HG02678 (cell line): ENCODE results near the gene ACSL3.
"Not testable (repeated sequence)": the region's sequence is repeated elsewhere in the genome, so short reads cannot be mapped to it uniquely, and the experiment has no call there.

ENCODE experiments used
- ATAC-seq: cut with Tn5 transposase; IDR thresholded peaks from one replicate; pipeline ENCODE4 v1.9.1; 2021; ENCODE audit warnings: mild to moderate bottlenecking, moderate library complexity; ENCODE audit not compliant: unreplicated experiment

Gene ACSL3

GRCh38 chr2:222968550-222969155 lies 107.8 kb downstream of the ACSL3 start:
- no peak for ATAC-seq

- no peak for ATAC-seq
Observed at GRCh38 chr2:222969491-222969890, 108.7 kb downstream of the ACSL3 start.

- ATAC-seq = no peak
Observed at GRCh38 chr2:222972420-222972819, 111.6 kb downstream of the ACSL3 start.

- no peak for ATAC-seq
Observed at GRCh38 chr2:222973237-222973636, 112.4 kb downstream of the ACSL3 start.

- ATAC-seq = no peak
Observed at GRCh38 chr2:222973733-222974132, 112.9 kb downstream of the ACSL3 start.

GRCh38 chr2:222976521-222977061 lies 115.8 kb downstream of the ACSL3 start:
- ATAC-seq = no peak

- ATAC-seq = no peak
Observed at GRCh38 chr2:222977121-222977520, 116.3 kb downstream of the ACSL3 start.

GRCh38 chr2:222978850-222979249 lies 118.0 kb downstream of the ACSL3 start:
- no peak for ATAC-seq

GRCh38 chr2:222979484-222979883 lies 118.6 kb downstream of the ACSL3 start:
- ATAC-seq = no peak

GRCh38 chr2:222982010-222982908 lies 121.4 kb downstream of the ACSL3 start:
- no peak for ATAC-seq

GRCh38 chr2:222982909-222983265 lies 122.1 kb downstream of the ACSL3 start:
- ATAC-seq = no peak

GRCh38 chr2:222984908-222985307 lies 124.1 kb downstream of the ACSL3 start:
- ATAC-seq = no peak

- no peak for ATAC-seq
Observed at GRCh38 chr2:222989431-222989830, 128.6 kb downstream of the ACSL3 start.

GRCh38 chr2:222990206-222990605 lies 129.4 kb downstream of the ACSL3 start:
- not testable (repeated sequence) for ATAC-seq

GRCh38 chr2:222992137-222992536 lies 131.3 kb downstream of the ACSL3 start:
- no peak for ATAC-seq
